Transverse colon (tissue), 4 donors: ENCODE results near the gene PRSS56. TPM values are rescaled to one million over a fixed set of nuclear protein-coding genes. Genes with fewer than 3 reads are reported as not detected.

Source experiments
- DNase-seq: peaks from one replicate; pipeline ENCODE4 v3.0.0-alpha.2; 2019
- H3K27ac ChIP-seq, 4 donors: fragments of 200-600 bp; sonication (generic); 2 replicates each; pipeline ENCODE4 v1.5.1; 2016 to 2018; ENCODE audit warnings: inconsistent platforms in 4 of 4
- H3K27me3 ChIP-seq: fragments of 200-600 bp; sonication (generic); 2 replicates; pipeline ENCODE4 v1.5.1; 2017; ENCODE audit warnings: inconsistent platforms
- H3K36me3 ChIP-seq, 4 donors: fragments of 200-600 bp; sonication (generic); 2 replicates each; pipeline ENCODE4 v1.5.1; 2017 to 2019; ENCODE audit warnings: inconsistent platforms in 4 of 4
- H3K4me1 ChIP-seq, 4 donors: fragments of 200-600 bp; sonication (generic); 2 replicates each; pipeline ENCODE4 v1.5.1; 2017 to 2020; ENCODE audit warnings: inconsistent platforms in 4 of 4
- H3K4me3 ChIP-seq, 4 donors: fragments of 200-600 bp; sonication (generic); 1 replicate in 1 of 4; 2 replicates in 3 of 4; pipeline versions ENCODE4 v1.5.1 to v1.6.1; 2017 to 2019; ENCODE audit warnings: inconsistent platforms in 4 of 4
- H3K9me3 ChIP-seq, 2 donors: fragments of 200-600 bp; sonication (generic); 2 replicates each; pipeline ENCODE4 v1.5.1; 2017 to 2019; ENCODE audit warnings: inconsistent platforms in 2 of 2
- CTCF ChIP-seq, 5 experiments: fragments of 200-600 bp in 3 of 5; fragments of 450-650 bp in 2 of 5; sonication (generic) in 3 of 5; IDR thresholded peaks; 1 replicate in 2 of 5; 2 replicates in 3 of 5; pipeline ENCODE4 v1.5.1; 2016 to 2017; ENCODE audit warnings: antibody characterized with exemption in 5 of 5, inconsistent platforms in 3 of 5, mild to moderate bottlenecking in 2 of 5, moderate library complexity in 1 of 5
- EP300 ChIP-seq: sonication (generic); formaldehyde crosslinking; IDR thresholded peaks from one replicate; pipeline ENCODE4 v1.6.1; 2017; ENCODE audit warnings: antibody characterized with exemption, low read depth
- POLR2A ChIP-seq: fragments of 450-650 bp; IDR thresholded peaks from one replicate; pipeline ENCODE4 v1.6.1; 2016; ENCODE audit warnings: antibody characterized with exemption, mild to moderate bottlenecking, moderate library complexity
- POLR2AphosphoS5 ChIP-seq, 3 donors: sonication (generic); formaldehyde crosslinking; IDR thresholded peaks; one replicate each; pipeline ENCODE4 v1.6.1; 2016; ENCODE audit warnings: antibody characterized with exemption in 3 of 3
- WGBS, 2 donors: methylation state at CpG; one replicate each; pipeline ENCODE4 v1.1.5; 2018; ENCODE audit warnings: low coverage in 1 of 2; 5-methylcytosine and 5-hydroxymethylcytosine counted together
- in situ Hi-C, 4 donors: fragments of 200-750 bp; cut with MboI; loops; one replicate each; pipeline versions ENCODE4 v1.15.0 to v1.15.1; 2017; ENCODE audit warnings: low sequenced_read_pairs in 3 of 4, low pct_ligation_motif_present in 1 of 4, low pct_unique_long_range_greater_than_20kb in 1 of 4
- intact Hi-C: fragments of 100-400 bp; cut with DNase I; formaldehyde crosslinking; loops from one replicate; pipeline ENCODE4 v1.15.1; 2023; ENCODE audit warnings: low total_unique reads
- total RNA-seq, 4 donors: library from RNA; depleted of rRNA; stranded (reverse); fragments of >200 nt; gene quantifications; one replicate each; pipeline ENCODE4 v1.1.0, GENCODE V29; 2016

Gene PRSS56
- total RNA-seq, 4 donors from 2014 or later: not detected

GRCh38 chr2:232502911-232503808 is 17.0 kb upstream of the PRSS56 start:
- H3K9me3 ChIP-seq: no peaks in the 10 kb centered on the region
- H3K36me3 ChIP-seq: no peaks in the 10 kb centered on the region
- DNase-seq: peak; percentile 14
- 1% methylated on average over 47 of the region's 75 CpGs; no CpG with 5 or more reads in 1 of the 2 donors for WGBS, 2 donors
- peak overlapping the region in 1 of 4 donors; percentile 8 for H3K27ac ChIP-seq
- intact Hi-C loops: no loop called here
- in situ Hi-C loops: no loop called here
- TF ChIP-seq CTCF (IDR thresholded peaks at IDR 0.05) (no peak), POLR2AphosphoS5 (IDR thresholded peaks at IDR 0.05) (no peak), POLR2A (no peak), EP300 (no peak)
- H3K27me3 ChIP-seq: peaks cover 54% of the 10 kb centered on the region
- H3K4me1 ChIP-seq: peaks cover 0 to 15% (median 11%) of the 10 kb centered on the region in 4 donors
- H3K4me3 ChIP-seq: peak overlapping the region; percentile 12 to 45 (median 33)

GRCh38 chr2:232503809-232504323 is 16.3 kb upstream of the PRSS56 start:
- H3K4me3 ChIP-seq: peak overlapping the region in 3 of 4 donors; percentile 12 to 45 (median 36)
- peaks cover 54% of the 10 kb centered on the region for H3K27me3 ChIP-seq
- intact Hi-C loops: no loop called here
- H3K9me3 ChIP-seq: no peaks in the 10 kb centered on the region
- H3K4me1 ChIP-seq: peaks cover 0 to 15% (median 11%) of the 10 kb centered on the region in 4 donors
- H3K27ac ChIP-seq: no peak overlapping the region
- in situ Hi-C loops: no loop called here
- no peak for DNase-seq
- no peaks in the 10 kb centered on the region for H3K36me3 ChIP-seq
- 19% methylated on average over 16 of the region's 16 CpGs; no CpG with 5 or more reads in 1 of the 2 donors for WGBS, 2 donors
- TF ChIP-seq POLR2A (no peak), EP300 (no peak), POLR2AphosphoS5 (IDR thresholded peaks at IDR 0.05) (no peak), CTCF (IDR thresholded peaks at IDR 0.05) (no peak)

- H3K4me1 ChIP-seq: peaks cover 0 to 15% (median 11%) of the 10 kb centered on the region in 4 donors
- no peaks in the 10 kb centered on the region for H3K36me3 ChIP-seq
- no peaks in the 10 kb centered on the region for H3K9me3 ChIP-seq
- no peak overlapping the region for H3K4me3 ChIP-seq
- no peak for TF ChIP-seq POLR2A
- TF ChIP-seq EP300: no peak
- no peak for TF ChIP-seq POLR2AphosphoS5 (IDR thresholded peaks at IDR 0.05)
- TF ChIP-seq CTCF (IDR thresholded peaks at IDR 0.05): no peak
- DNase-seq: no peak
- H3K27me3 ChIP-seq: peaks cover 54% of the 10 kb centered on the region
- intact Hi-C loops (no loop called here), in situ Hi-C loops (no loop called here)
- no peak overlapping the region for H3K27ac ChIP-seq
- 66 to 100% methylated on average over 1 to 2 of the region's 2 CpGs for WGBS, 2 donors
Measured at GRCh38 chr2:232504438-232504837, 15.8 kb upstream of the PRSS56 start.

DNA sequence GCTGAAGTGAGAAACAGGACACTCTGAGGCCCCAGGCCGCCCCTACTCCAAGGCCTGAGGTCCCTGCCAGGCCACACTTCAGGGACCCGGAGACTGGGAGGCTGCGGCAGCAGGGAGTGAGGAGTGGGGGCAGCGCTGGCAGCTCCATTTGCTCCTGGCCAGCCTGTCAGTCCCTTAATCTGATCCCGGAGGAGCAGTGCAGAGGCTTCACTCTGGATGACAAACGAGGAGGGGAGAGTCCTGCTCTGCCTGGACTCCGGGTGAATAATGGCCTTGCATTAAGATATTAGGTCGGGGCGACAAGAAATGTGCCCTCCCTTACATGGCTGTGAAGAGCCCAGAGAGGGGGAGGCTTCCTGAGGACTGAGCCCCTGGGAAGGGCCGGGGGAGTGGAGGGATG is 14.3 kb upstream of the PRSS56 start:
- no peak overlapping the region for H3K27ac ChIP-seq
- H3K9me3 ChIP-seq: no peaks in the 10 kb centered on the region
- H3K4me3 ChIP-seq: no peak overlapping the region
- no peaks in the 10 kb centered on the region for H3K36me3 ChIP-seq
- H3K4me1 ChIP-seq: peaks cover 0 to 15% (median 11%) of the 10 kb centered on the region in 4 donors
- in situ Hi-C loops (no loop called here), intact Hi-C loops (no loop called here)
- no peak for DNase-seq
- peaks cover 63% of the 10 kb centered on the region for H3K27me3 ChIP-seq
- WGBS, 2 donors: 17 to 54% methylated on average over 1 to 10 of the region's 10 CpGs
- no peak for TF ChIP-seq POLR2A
